NOMO-1 treated with dmso at 0.1 percent for 144 hours (cell line): ENCODE data around the gene GALNT4.

Experiments used
- DNase-seq: peaks from one replicate; lab custom pipeline; 2025; ENCODE audit not compliant: unreplicated experiment; lab: John Stamatoyannopoulos, UW

Gene GALNT4

GRCh38 chr12:89494411-89495231, 30.0 kb downstream of the GALNT4 start:
- DNase-seq = no peak

GRCh38 chr12:89493670-89494302, 30.8 kb downstream of the GALNT4 start:
- no peak for DNase-seq

DNA sequence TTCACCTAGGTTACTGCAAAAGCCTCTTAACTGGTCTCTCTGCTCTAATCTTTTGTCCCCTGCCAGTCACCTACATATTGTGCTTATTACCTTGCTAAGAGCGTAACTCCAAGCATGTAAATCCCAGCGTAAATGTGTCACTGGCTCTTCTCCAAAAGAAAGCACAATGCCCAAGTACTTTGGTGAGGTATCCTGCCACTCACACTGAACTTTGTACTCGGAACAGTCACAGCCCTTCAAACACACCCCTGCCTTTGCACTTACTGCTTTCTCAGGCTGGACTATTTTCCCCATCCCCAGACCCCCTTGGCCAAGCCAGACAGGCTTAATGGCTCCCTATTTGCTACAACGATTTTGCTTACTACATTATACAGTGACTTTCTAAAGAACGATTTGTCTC, 31.7 kb downstream of the GALNT4 start:
- no peak for DNase-seq

DNA sequence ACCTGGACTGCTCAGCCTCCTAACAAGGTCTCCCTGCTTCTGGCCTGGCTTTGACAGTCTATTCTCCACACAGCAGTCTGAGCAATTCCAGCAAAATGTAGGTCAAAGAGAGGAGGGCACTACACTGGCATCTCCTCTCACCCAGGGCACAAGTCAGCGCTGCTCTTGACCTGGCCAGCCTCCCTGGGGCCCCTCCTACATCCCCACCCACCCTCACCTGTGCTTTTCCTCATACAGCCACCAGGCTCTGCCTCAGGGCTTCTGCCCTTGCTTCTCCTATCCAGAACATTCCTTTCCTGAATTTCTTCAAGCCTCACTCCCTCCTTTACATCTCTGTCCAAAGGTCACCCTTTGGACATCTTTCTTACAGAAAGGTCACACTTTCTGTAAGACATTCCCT, 33.7 kb downstream of the GALNT4 start:
- no peak for DNase-seq

- no peak for DNase-seq
Observed at GRCh38 chr12:89486264-89486663, 38.3 kb downstream of the GALNT4 start.

DNA sequence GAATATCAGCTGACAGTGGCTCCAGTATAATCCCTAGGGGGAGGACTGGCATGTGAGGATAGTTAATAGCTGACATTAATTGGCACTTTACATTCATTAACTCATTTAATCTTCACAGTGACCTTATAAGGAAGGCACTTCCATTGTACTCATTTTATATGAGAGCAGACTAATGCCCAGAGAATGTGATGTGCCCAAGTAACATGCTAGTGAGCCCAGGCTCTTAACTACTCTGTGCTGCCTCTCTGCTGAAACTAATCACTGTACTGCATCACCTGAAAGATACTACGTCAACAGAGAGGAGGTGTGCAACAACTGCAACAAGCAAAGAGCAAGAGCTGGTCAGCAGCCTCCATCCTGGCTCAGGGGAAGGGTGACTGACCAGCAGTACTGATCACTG, 40.1 kb downstream of the GALNT4 start:
- DNase-seq = no peak

DNA sequence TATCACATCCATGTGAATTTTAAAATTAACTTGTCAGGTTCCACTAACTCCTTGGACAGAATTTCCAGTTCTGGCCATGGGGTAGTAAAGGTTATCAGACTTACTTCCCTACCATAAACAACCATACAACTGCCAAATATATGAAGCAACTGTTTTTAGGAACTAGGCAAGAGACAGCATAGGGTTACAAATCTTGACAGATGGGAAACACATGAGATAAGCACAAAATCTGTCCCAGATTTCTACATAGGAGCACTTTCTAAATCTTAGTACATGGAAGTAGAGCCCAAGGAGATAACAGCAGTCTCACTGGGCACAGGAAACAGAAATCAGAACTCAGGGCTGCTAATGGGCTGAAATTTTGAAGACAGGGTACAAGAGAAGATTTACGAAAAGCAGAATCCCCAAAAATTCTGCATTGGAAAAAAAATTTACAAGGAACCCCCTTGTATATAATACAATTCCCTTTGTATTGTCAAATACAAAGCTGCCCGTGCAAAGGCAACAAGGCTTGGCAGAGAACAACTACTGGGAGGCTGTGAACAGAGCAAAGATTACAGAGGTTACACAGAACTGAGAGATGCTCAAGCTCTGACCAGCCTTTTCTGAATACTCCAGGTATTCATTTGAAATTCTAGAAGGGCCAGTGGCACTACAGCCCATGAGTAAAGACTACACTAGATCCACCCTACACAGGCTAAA, 43.2 kb downstream of the GALNT4 start:
- DNase-seq = no peak

DNA sequence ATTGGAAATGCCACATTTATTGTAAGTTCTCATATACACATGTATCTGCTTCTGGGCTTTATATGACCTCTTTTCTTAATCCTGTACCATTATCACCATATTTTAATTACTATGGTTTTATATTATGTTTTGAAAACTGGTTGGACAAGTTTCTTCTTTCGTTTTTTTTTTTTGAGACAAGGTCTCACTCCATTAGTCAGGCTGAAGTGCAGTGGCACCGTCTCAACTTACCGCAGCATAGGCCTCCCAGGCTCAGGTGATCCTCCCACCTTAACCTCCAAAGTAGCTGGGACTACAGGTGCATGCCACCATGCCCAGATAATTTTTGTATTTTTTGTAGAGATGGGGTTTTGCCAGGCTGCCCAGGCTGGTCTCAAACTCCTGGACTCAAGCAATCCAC, 44.6 kb downstream of the GALNT4 start:
- no peak for DNase-seq

GRCh38 chr12:89477633-89478279, 46.8 kb downstream of the GALNT4 start:
- no peak for DNase-seq

DNA sequence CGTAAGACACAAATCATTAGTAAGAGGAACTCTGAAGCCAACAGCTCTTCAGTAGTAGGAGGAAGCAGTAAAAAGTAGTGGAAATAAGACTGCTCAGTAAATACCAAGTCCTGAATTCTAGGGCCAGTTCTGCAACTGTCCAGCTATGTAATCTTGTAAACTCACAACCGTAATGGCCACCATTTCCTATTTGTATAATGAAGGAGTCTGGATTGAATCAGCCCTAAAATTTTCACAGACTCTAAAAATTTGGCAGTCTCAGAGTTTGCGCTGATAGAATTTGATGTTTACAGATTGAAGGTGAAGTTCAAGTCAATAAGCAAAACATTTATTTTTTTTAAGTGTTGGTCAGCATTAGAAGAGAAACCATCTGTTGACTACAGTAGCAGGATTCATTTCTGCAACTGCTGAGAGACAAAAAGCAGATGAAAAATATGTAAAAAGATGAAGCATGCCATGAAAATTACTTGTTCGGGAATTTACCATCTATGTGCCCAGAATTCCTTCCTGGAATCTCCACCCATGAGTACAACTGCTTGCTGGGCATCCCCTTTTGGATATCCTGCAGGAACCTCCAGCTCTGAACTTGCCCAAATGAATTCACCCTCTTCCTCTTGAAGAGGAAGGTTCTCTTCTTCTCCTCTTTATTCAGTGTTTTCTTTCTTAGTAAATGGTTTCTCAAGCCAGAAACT, 47.5 kb downstream of the GALNT4 start:
- DNase-seq = no peak

GRCh38 chr12:89476232-89476631, 48.4 kb downstream of the GALNT4 start:
- DNase-seq = no peak

DNA sequence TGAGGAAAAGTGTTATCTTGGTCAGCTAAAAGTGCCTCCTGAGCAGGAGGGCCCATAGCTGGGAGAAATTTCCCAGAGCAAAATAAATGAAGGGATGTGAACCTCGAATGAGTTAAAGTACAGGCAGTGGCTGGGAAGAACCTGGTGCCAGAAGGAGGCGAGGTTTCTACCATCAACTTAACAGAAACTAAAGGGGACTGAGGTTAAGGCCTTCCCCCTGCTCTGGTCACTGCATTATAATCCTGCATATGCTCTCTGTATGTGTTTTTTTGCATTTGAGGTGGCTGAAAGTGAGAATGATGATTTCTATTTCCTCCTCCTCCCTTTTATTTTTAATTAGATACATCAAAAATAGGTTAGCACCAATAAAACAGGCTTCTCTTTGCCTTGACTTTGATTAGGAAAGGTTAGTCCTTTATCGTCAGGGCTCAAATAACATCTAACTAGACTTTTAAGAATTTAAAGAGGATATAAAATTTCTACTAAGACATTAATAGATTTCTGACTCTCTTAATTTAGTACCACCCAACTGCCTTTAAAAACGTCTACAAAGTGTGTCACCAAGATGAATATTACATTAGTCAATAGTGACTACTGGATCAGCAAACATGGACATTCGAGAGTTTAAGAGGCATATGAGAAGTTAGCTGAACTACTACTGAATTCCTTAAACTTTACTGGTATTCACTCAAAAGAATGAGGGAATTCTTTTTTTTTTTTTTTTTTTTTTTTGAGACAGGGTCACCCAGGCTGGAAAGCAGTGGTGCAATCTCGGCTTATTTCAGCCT, 49.2 kb downstream of the GALNT4 start:
- no peak for DNase-seq

GRCh38 chr12:89474615-89475014, 50.0 kb downstream of the GALNT4 start:
- DNase-seq = no peak
